K562 (cell line): ENCODE results near the gene CREB3L2. TPM values are rescaled to one million over a fixed set of nuclear protein-coding genes. Genes with fewer than 3 reads are reported as not detected.

Experiments
- ATAC-seq: fragments of 200-7000 bp; cut with Tn5 transposase; 3 replicates; pipeline ENCODE4 v1.9.1; 2020; ENCODE audit warnings: moderate library complexity
- BruUV-seq: library from RNA; stranded (reverse); fragments of 400-500 nt; replicated peaks from 2 replicates; lab custom pipeline; 2021; lab: Mats Ljungman, UMichigan
- CTCF ChIA-PET: fragments of 300-600 bp; formaldehyde crosslinking; extraction: SDS; loops from one replicate; lab custom pipeline; 2021; ENCODE audit warnings: low intra/inter-chr PET ratio; lab: Yijun Ruan, JAX
- POLR2A ChIA-PET: fragments of 300-600, 350-650 bp; sonication (Branson Sonifier 250); formaldehyde crosslinking; extraction: SDS; loops from one replicate; lab custom pipeline; 2021; ENCODE audit warnings: antibody characterized with exemption, inconsistent platforms; lab: Yijun Ruan, JAX
- DNase-seq, 4 experiments: peaks; one replicate each; pipeline versions ENCODE4 v3.0.0 to v3.0.0-alpha.2; 2011 to 2018; ENCODE audit warnings: low spot score in 3 of 4, mixed read lengths in 3 of 4; ENCODE audit errors: extremely low read depth in 1 of 4
- FAIRE-seq: peaks from 2 replicates; lab custom pipeline; 2011; peaks lifted over from hg19 to GRCh38; lab: Jason Lieb, UNC
- H2AFZ ChIP-seq: 2 replicates; pipeline ENCODE4 v1.6.0; 2011; ENCODE audit warnings: low read depth, low read length, control low read depth, inconsistent platforms
- H3K27ac ChIP-seq: fragments of 200-600 bp; 3 replicates; pipeline ENCODE4 v1.8.0; 2011; ENCODE audit warnings: low read depth, mild to moderate bottlenecking, control low read depth, inconsistent platforms, low read length, moderate library complexity, mixed read lengths; ENCODE audit errors: extremely low read depth
- H3K27me3 ChIP-seq, 2 experiments: fragments of 300-600 bp in 1 of 2; 2 replicates in 1 of 2; 3 replicates in 1 of 2; pipeline versions ENCODE4 v1.6.0 to v1.8.0; 2011; ENCODE audit warnings: inconsistent platforms in 2 of 2, low read length in 2 of 2, mild to moderate bottlenecking in 1 of 2, mixed read lengths in 1 of 2, moderate library complexity in 1 of 2; ENCODE audit not compliant: control insufficient read depth in 2 of 2, insufficient read depth in 2 of 2
- H3K36me3 ChIP-seq: fragments of 300-600 bp; 3 replicates; pipeline ENCODE4 v1.8.0; 2011; ENCODE audit warnings: mild to moderate bottlenecking, low read length, inconsistent platforms; ENCODE audit not compliant: control insufficient read depth, insufficient read depth
- H3K4me1 ChIP-seq, 2 experiments: fragments of 200-600 bp in 1 of 2; replicated peaks in 1 of 2; 2 replicates in 1 of 2; 3 replicates in 1 of 2; pipeline versions ENCODE4 v1.5.1 to v1.8.0; 2011; ENCODE audit warnings: inconsistent platforms in 2 of 2, low read length in 2 of 2, mild to moderate bottlenecking in 1 of 2, mixed read lengths in 1 of 2, moderate library complexity in 1 of 2; ENCODE audit not compliant: control insufficient read depth in 2 of 2, insufficient read depth in 2 of 2
- H3K4me2 ChIP-seq: 2 replicates; pipeline ENCODE4 v1.6.1; 2011; ENCODE audit warnings: low read length, control low read depth, inconsistent platforms, mixed read lengths; ENCODE audit not compliant: insufficient read depth
- H3K4me3 ChIP-seq: fragments of 200-600 bp; sonication (generic), shearing (Covaris generic); 2 replicates; pipeline ENCODE4 v1.5.1; 2016; ENCODE audit warnings: control low read depth, inconsistent platforms
- H3K79me2 ChIP-seq: fragments of 200-600 bp; 3 replicates; pipeline ENCODE4 v1.8.0; 2011; ENCODE audit warnings: low read length, inconsistent platforms; ENCODE audit not compliant: control insufficient read depth, insufficient read depth
- H3K9ac ChIP-seq, 2 experiments: 2 replicates each; pipeline versions ENCODE4 v1.6.0 to v1.6.1; 2011; ENCODE audit warnings: low read depth in 2 of 2, low read length in 2 of 2, control low read depth in 1 of 2, inconsistent platforms in 1 of 2, mild to moderate bottlenecking in 1 of 2, mixed read lengths in 1 of 2; ENCODE audit not compliant: insufficient read depth in 1 of 2
- H3K9me1 ChIP-seq: one replicate; pipeline ENCODE4 v1.6.0; 2011; ENCODE audit warnings: inconsistent platforms, mild to moderate bottlenecking, low read length, moderate library complexity; ENCODE audit not compliant: control insufficient read depth, insufficient read depth
- H3K9me3 ChIP-seq: replicated peaks from 2 replicates; pipeline ENCODE4 v1.5.1; 2011; ENCODE audit warnings: low read depth, low read length, inconsistent platforms; ENCODE audit not compliant: control insufficient read depth, insufficient read depth
- H4K20me1 ChIP-seq: replicated peaks from 2 replicates; pipeline ENCODE4 v1.6.1; 2011; ENCODE audit warnings: low read length, inconsistent platforms, mixed read lengths; ENCODE audit not compliant: control insufficient read depth, insufficient read depth
- EGR1 ChIP-seq: fragments of 450-650 bp; conservative IDR thresholded peaks from 2 replicates; pipeline ENCODE4 v1.6.1; 2017; ENCODE audit warnings: mild to moderate bottlenecking
- ETV1 ChIP-seq: fragments of 450-650 bp; conservative IDR thresholded peaks from 2 replicates; pipeline ENCODE4 v1.6.1; 2016; ENCODE audit warnings: missing genetic modification characterization, control low read depth, low read depth, missing compliant biosample characterization
- GABPB2 ChIP-seq: fragments of 250-450 bp; sonication (Bioruptor Pico); conservative IDR thresholded peaks from 2 replicates; pipeline ENCODE4 v1.5.1; 2021; ENCODE audit warnings: mild to moderate bottlenecking
- KLF1 ChIP-seq: fragments of 450-650 bp; IDR thresholded peaks from 2 replicates; pipeline ENCODE4 v1.6.1; 2016; ENCODE audit warnings: missing genetic modification characterization, missing compliant biosample characterization
- LCOR ChIP-seq: sonication (generic); formaldehyde crosslinking; IDR thresholded peaks from 2 replicates; pipeline ENCODE4 v1.8.0; 2022; ENCODE audit warnings: mild to moderate bottlenecking, missing genetic modification reagents
- NEUROD1 ChIP-seq: fragments of 150-350 bp; IDR thresholded peaks from 2 replicates; pipeline ENCODE4 v1.6.1; 2014; ENCODE audit warnings: borderline replicate concordance, low read length, low read depth; ENCODE audit not compliant: partially characterized antibody
- SIX5 ChIP-seq, 2 experiments: IDR thresholded peaks; 2 replicates each; pipeline ENCODE4 v1.6.1; 2011; ENCODE audit warnings: low read length in 2 of 2, borderline replicate concordance in 1 of 2, low read depth in 1 of 2, mild to moderate bottlenecking in 1 of 2, moderate library complexity in 1 of 2; ENCODE audit not compliant: insufficient read depth in 1 of 2
- SRSF1 ChIP-seq: fragments of 200-400 bp; formaldehyde crosslinking; IDR thresholded peaks from 2 replicates; pipeline ENCODE4 v1.6.1; 2017; ENCODE audit warnings: mild to moderate bottlenecking, low read depth, low read length, moderate library complexity
- STAT6 ChIP-seq: sonication (generic); formaldehyde crosslinking; IDR thresholded peaks from 2 replicates; pipeline ENCODE4 v1.8.1; 2023; ENCODE audit warnings: mild to moderate bottlenecking, missing genetic modification reagents
- THAP12 ChIP-seq: fragments of 250-450 bp; sonication (Bioruptor Pico); IDR thresholded peaks from 2 replicates; pipeline ENCODE4 v1.9.0; 2021; ENCODE audit warnings: mild to moderate bottlenecking, inconsistent platforms
- ZBTB11 ChIP-seq, 3 experiments: fragments of 200-800 bp in 1 of 3; fragments of 250-450 bp in 1 of 3; fragments of 450-650 bp in 1 of 3; sonication (Bioruptor Pico) in 1 of 3; sonication (Bioruptor generic) in 1 of 3; formaldehyde crosslinking in 1 of 3; IDR thresholded peaks; 2 replicates each; pipeline versions ENCODE4 v1.6.1 to v1.8.0; 2016 to 2022; ENCODE audit warnings: mild to moderate bottlenecking in 2 of 3, missing genetic modification characterization in 2 of 3, missing compliant biosample characterization in 1 of 3, moderate library complexity in 1 of 3
- ZNF511 ChIP-seq: sonication (generic); formaldehyde crosslinking; IDR thresholded peaks from 2 replicates; pipeline ENCODE4 v1.8.0; 2022; ENCODE audit warnings: mild to moderate bottlenecking, missing genetic modification reagents
- in situ Hi-C: fragments of 300-500 bp; cut with MboI; formaldehyde crosslinking; loops from 4 replicates; pipeline ENCODE4 v1.15.0; 2018; ENCODE audit warnings: inconsistent platforms, mixed read lengths
- intact Hi-C: fragments of 100-400 bp; cut with micrococcal nuclease; formaldehyde crosslinking; loops from 2 replicates; pipeline ENCODE4 v1.14.2; 2022
- polyA plus RNA-seq, 8 experiments: library from polyadenylated mRNA; depleted of rRNA in 4 of 8; stranded (reverse) in 5 of 8; unstranded in 3 of 8; fragments of >200 nt; fragmentation: Nextera tagmentation in 2 of 8; fragmentation: Illumina TruSeq in 1 of 8; extraction: Ambion mirVana in 2 of 8; extraction: Trizol in 1 of 8; gene quantifications; 2 replicates each; pipeline versions ENCODE4 v1.2.1 to v1.2.3, GENCODE V29; 2011 to 2014; ENCODE audit warnings: inconsistent platforms in 1 of 8, missing spikeins in 1 of 8
- total RNA-seq, 7 experiments: library from RNA; depleted of rRNA in 6 of 7; stranded (reverse); fragments of >200 nt in 6 of 7; fragmentation: Illumina TruSeq in 2 of 7; extraction: Trizol in 2 of 7; gene quantifications; 2 replicates each; pipeline versions ENCODE4 v1.2.1 to v1.2.3, GENCODE V29; 2011 to 2021; ENCODE audit warnings: low replicate concordance in 1 of 7

CREB3L2 gene
- total and polyA plus RNA-seq, 9 of the 15 experiments (the other 6 are each of a cell fraction or from before 2014, with no cell fraction given), result 7.1 to 45.6 (median 15.8) TPM

GRCh38 chr7:137937202-137937560, 64.7 kb downstream of the CREB3L2 start:
- H3K4me1 ChIP-seq, result peaks cover 25 to 72% of the 10 kb centered on the region in 2 experiments
- FAIRE-seq, result no peak
- no peaks in the 10 kb centered on the region for H4K20me1 ChIP-seq
- H3K27ac ChIP-seq, result peak overlapping the region; percentile 17; the same call in 1 of the 3 replicates
- DNase-seq, result no peak
- H3K9me3 ChIP-seq, result no peaks in the 10 kb centered on the region
- peaks cover 89% of the 10 kb centered on the region for H3K79me2 ChIP-seq
- H3K4me2 ChIP-seq, result no peak overlapping the region
- TF ChIP-seq STAT6, result no peak
- no peak for TF ChIP-seq ZNF511 (CRISPR knock-in tag)
- TF ChIP-seq NEUROD1, result no peak
- no peak for TF ChIP-seq SRSF1
- TF ChIP-seq ETV1 (tag), result no peak
- no peak for TF ChIP-seq KLF1 (tag)
- no peak for TF ChIP-seq THAP12 (CRISPR knock-in tag)
- no peak for TF ChIP-seq SIX5 (IDR thresholded peaks at IDR 0.05; ENCODE audit: borderline replicate concordance in 1 of 2, insufficient read depth in 1 of 2, low read depth in 1 of 2, low read length in 2 of 2)
- no peak for TF ChIP-seq EGR1
- TF ChIP-seq GABPB2 (CRISPR knock-in tag), result no peak
- TF ChIP-seq ZBTB11 (CRISPR knock-in tag; IDR thresholded peaks at IDR 0.05), result no peak
- no peak for TF ChIP-seq LCOR
- ChIA-PET POLR2A (interaction anchor here (1.1 to 1.5 kb wide), 3 partner anchors 9 to 17 kb away, joined by 4 to 5 read pairs (median 5); no protein-coding TSS in a partner anchor), CTCF (no interaction called here)
- in situ Hi-C loops, result no loop called here
- no peak overlapping the region for H2AFZ ChIP-seq
- intact Hi-C loops, result no loop called here
- H3K36me3 ChIP-seq, result peaks cover 6% of the 10 kb centered on the region
- BruUV-seq, result no TSS peak
- H3K9me1 ChIP-seq, result no peaks in the 10 kb centered on the region
- ATAC-seq, result no peak
- peak overlapping the region in 1 of 2 experiments; percentile 5; a peak in 1 of 4 replicates for H3K9ac ChIP-seq
- H3K4me3 ChIP-seq, result no peak overlapping the region
- H3K27me3 ChIP-seq, result no peaks in the 10 kb centered on the region
